GM19025 (cell line): ENCODE measurements around the gene FAM117A.

Source experiments
- ATAC-seq: cut with Tn5 transposase; IDR thresholded peaks from one replicate; pipeline ENCODE4 v1.9.1; 2021; ENCODE audit warnings: mild to moderate bottlenecking, low read depth, moderate library complexity; ENCODE audit not compliant: unreplicated experiment

The FAM117A gene, protein sequence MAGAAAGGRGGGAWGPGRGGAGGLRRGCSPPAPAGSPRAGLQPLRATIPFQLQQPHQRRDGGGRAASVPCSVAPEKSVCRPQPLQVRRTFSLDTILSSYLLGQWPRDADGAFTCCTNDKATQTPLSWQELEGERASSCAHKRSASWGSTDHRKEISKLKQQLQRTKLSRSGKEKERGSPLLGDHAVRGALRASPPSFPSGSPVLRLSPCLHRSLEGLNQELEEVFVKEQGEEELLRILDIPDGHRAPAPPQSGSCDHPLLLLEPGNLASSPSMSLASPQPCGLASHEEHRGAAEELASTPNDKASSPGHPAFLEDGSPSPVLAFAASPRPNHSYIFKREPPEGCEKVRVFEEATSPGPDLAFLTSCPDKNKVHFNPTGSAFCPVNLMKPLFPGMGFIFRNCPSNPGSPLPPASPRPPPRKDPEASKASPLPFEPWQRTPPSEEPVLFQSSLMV

DNA sequence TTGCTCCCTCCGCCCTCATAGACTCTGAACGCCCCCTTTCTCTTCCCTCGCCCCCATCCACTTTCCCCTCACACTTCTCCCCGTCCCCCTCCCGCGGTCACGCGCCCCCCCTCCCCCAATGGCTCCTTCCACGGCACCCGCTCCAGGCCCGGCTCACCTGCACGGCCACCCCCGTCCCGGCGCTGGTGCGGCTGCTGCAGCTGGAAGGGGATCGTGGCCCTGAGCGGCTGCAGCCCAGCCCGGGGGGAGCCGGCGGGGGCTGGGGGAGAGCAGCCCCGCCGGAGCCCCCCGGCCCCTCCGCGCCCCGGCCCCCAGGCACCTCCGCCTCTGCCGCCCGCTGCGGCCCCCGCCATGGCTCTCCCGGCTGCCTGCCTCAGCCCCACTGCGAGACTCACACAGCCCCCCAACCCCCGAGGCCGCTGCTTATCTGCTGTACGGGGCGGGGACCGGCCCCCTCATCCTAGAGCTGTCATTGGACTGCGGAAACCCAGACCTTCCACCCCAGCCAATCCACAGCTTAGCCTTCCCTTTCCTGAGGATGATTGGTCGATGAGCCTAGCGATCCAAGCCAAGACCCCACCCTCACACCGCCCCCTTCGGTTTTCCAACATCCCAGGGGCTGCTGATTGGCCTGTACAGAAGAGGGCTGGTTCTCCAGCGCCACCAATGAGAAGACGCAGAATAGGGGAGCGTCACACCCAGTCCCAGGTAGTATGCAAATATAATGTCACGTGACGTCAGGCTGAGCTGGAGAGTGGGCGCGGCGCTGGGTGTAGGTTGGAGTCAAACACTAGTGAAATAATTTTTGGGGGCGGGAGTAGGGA lies at the start of gene FAM117A:
Gene FAM117A (minus strand): TSS at position 397 of the 824 bp plus-strand sequence. CDS start 44 bp downstream, at position 353.
- peak; percentile 95 for ATAC-seq

- no peak for ATAC-seq
These were observed 45.1 kb upstream of the FAM117A start for GRCh38 chr17:49809056-49809455.

DNA sequence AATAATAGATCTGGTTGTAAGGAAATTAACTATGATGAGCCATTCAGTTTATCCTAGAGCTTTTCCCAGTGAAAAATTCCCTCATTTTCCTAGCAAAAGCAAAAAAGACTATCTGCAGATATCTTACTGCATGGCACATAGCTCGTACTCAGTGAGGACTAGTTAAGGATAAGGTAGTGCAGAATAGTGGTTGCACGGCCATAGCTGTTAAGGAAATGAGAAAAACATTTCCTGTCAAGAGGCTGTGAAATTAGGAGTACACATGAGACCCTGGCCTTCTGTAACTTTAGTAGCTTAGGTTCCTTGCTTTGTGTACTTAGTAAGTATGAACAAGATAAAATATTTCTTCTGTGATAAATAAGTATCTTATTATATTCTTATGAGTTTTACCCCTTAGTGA lies 34.8 kb upstream of the FAM117A start:
- no peak for ATAC-seq

DNA sequence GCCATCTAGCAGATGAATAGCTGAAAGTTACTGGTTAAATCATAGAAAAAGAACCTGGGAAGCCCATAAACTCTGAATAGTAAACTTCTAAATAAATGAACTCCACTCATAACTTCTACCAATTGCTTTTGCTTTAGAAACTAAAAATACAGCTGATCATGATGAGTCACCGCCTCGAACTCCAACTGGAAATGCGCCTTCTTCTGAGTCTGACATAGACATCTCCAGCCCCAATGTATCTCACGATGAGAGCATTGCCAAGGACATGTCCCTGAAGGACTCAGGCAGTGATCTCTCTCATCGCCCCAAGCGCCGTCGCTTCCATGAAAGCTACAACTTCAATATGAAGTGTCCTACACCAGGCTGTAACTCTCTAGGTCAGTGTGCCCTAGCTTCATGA lies 34.3 kb upstream of the FAM117A start:
- ATAC-seq = no peak

- no peak for ATAC-seq
These were observed 31.4 kb upstream of the FAM117A start for GRCh38 chr17:49795372-49795771.

- ATAC-seq = no peak
These were observed 29.4 kb upstream of the FAM117A start for GRCh38 chr17:49793309-49793708.

GRCh38 chr17:49789243-49789578 lies 25.3 kb upstream of the FAM117A start:
- no peak for ATAC-seq

DNA sequence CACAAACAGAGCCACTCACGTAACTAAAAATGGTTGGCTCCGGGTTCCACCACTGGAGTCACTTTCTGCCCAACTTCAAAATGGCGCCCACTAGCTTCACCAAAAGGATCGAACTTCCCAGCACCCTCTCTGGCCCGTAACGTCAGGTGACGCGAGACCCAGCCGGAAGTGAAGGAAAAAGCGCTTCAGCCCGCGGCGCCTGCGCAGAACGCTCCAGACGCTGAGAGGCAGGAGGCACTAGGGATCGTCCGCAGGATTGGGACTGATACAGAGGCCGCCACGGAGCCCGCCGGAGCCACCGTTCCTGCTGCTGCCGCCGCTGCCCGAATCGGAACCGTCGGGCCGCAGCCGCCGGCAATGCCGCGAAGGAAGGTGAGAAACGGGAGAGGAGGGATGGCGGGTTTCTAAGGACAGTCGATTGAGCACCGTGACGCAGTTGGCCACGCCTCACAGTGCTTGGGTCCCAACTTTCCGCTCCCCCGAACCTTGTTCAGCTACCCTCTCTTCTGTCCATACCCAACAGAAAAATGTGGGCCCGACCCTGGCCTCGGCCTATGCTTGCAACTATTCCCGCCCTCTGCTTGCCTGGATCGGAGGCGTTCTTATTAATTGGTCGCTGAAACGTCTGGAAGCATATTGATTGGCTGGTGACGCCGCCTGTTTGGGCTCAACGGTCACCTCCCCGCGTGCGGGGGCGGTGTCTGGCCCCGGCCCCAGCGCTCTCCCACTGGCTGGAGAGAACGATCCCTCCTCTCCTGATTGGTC lies 24.7 kb upstream of the FAM117A start, which contains the start of gene KAT7:
Gene KAT7 (plus strand): TSS at position 204 of the 765 bp plus-strand sequence. CDS start 154 bp downstream, at position 358.
- ATAC-seq = peak; percentile 94

DNA sequence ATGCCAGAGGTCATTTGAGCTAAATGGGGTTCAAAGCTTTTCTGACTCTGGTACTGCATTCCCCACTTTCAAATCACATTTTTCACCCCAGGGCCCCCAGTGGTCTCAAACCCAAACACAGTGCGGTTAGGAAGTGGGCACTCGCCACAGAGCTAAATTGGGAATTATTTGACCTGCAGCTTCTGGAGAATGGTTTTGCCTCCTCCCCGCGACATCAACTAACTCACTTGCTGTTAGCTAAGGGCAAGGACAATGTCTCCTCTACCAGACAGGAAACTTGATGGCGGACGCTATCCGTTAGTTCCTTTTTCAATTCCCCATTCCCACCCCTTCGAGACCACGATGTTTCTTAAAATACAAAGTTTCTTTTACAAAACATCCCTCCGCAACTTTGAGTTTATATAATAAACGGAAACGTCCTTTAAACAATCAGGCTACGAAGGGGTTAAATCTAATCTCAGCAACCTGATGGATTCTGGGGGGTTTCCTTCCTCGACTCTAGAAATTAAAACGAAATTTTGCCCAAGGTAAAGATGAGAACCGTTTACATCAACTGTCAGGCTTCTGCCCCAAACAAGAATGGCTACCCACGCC lies 24.1 kb upstream of the FAM117A start:
- ATAC-seq = no peak

DNA sequence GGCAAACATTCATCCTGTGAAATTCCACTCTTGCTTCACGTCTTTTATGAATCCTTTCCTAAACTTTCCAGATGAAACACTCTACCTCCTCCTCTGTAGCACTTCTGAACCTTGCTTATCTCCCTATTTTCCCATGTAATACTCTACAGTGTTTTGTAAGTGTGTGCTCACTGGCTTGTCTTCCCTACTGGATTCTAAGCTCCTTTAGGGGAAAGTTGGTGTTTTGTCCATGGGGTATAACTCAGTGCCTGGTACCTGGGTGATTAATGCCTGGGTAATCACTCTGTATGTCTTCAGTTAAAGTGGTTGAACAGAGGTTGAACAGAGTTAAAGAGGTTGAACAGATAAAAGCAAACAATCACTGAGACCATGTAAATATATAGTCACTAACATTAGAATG lies 20.7 kb upstream of the FAM117A start:
- ATAC-seq = no peak

DNA sequence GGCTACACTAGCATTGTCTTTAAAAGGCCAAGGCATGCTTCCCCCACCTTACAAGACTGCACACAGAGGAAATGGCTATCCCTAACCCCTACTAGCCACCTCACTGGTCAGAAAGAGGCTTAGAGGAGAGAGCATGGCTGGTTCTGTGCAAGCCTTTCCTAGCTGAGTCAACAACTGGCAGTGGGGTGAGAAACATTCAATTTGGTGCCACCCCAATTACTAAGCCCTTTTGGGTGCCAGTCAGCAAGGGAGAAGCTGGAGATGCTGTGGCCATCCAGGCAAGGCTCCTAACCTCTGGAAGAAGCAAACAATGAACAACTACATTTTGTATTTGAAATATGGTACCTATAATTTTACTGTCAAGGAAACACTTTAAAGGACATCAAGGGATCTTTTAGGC lies 19.9 kb upstream of the FAM117A start:
- no peak for ATAC-seq

DNA sequence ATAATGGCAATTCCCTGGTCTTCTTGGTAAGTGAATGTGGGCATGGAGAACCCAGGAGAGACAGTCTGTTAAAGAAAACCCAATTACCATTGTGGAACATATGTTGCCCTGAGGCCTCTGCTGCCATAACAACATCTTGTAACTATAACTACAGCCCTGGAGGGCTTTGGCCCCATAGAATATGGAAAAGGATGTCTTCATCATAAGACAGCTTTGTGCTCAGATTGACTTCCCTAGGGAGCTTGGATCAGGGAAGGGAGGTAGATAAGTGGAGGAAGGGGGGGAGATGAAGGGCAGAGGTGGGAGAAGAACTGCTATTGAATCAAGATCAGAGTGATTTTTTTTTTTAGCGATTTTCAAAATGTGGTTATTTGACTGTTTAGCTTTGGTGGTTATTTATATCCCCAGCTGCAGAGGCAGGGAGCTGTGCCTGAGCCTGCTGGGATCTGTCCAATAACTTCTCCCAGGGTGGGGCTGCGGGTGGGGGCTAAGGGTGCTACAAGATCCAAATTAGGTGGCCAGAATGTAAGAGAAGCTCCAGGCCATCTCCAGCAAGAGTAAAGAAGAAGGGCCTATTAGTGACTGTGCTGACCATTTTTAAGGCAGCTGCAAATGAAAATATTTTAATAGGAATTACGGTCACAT lies 19.3 kb upstream of the FAM117A start:
- no peak for ATAC-seq

GRCh38 chr17:49779739-49780231 lies 15.9 kb upstream of the FAM117A start:
- no peak for ATAC-seq

DNA sequence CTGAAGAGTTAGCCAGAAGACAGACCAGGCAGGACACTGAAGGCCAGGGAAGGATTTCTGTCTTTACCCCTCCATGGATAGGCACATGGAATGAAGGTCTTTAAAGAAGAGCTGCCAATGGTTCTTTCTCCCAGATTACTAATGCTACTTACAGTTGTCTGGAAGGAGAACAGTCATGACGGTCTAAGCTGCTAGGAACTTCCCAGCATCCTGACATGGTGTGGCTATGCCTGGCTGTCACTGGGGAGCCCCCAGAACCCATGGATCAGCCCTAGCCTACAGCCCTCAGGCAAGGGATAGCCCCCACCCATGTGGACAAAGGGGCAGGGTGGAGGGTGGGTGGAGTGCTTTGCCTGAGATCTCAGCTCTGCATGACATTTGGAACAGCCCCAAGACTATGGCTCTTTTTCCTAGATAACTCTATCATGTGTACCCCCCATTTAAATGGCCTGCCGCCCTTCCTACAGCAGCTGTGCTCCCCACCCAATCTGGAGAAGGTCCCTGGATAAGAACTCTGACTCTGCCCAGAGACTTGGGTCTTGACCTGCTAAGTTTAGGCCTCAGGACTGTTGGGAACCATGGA lies 15.3 kb upstream of the FAM117A start:
- no peak for ATAC-seq

DNA sequence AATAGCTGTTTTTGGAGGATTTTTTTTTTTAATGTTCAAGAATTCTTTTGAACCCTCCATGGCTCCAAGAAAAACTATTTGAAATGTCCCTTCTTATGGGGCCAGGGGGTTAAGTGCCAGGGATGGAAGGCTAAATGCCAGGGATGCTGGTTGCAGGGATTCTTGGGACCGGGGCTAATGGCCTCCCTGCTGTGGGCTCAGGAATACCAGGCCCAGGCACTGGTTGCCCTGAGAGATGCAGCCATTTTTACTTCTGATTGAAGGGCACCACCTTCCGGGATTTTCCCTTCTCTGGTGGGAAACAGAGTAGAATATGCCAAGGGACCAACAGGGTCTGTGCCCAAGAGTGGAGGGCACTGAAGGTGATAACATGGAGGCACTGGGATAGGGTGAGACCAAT lies 13.6 kb upstream of the FAM117A start:
- ATAC-seq = no peak

DNA sequence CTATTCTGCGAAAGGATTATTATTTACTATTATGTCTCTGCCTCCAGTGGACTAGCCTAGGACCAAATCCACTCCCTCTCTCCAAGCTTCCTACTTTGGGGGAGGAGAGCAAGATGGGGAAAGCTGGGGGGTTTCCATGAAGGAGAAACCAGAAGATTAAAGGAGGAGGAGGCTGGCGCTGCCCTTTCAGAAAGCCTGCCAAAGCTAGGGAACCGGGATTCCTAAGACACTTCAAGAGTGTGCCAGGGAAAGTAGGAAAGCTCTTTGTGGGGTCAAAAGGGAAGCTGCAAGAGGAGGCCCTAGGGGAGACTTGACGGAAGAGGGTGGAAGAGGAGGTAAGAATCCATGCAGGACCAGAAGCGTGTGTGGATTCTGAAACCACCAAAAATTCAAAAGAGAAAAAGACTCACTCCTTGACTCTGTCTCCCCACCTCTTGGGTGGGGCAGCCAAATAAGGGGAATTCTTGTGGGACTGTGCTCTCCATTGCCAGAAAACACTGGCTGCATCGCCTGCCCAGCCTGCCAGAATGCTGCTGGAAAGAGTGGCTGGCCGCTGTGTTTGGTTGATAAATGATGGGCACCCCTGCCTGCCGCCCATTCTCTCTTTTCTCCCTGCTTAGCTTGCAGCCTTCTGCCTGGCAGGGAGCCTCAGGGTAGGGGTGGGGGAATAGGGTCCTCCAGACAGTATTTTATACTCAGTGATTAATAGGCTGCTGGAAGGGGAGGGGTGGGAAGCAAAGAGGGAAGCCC lies 12.8 kb upstream of the FAM117A start:
- no peak for ATAC-seq

DNA sequence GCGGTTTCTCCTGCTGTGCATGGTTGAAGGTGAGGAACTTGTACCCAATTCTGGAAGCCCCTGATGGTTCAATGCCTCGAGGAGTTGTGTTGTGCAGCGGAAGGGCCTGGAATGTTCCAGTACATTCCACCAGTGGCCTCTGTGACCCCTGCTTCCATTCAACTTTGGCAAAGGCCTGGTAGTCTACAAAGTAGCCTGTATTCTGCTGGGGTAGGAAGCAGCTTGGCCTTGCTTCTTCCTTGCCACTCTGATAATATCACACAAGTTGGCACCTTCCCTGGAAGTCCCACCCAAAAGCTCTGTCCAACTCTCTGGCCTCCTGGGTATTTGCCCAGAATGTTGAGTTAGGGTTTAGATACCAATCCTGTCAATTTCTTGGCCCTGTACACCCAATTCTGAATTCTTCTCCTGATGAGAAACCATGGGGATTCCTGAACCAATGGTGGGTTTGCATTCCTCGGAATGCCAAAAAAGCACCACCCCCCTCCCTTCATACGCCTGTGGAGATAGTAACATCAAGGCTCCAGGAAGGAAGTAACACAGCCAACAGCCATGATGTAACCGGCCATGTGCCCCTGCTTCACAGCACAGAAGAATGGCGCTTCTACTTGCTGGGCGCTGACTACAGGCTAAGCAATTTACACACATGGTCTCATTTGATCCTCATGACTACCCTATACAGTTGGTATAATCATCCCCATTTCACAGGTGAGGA lies 11.8 kb upstream of the FAM117A start:
- ATAC-seq = no peak

- ATAC-seq = no peak
These were observed 3.1 kb upstream of the FAM117A start for GRCh38 chr17:49766918-49767530.
